ENCODE results near the gene COBL. TPM values are rescaled to one million over a fixed set of nuclear protein-coding genes. Genes with fewer than 3 reads are reported as not detected.

The COBL gene
- total RNA-seq, 1 experiment from 2014 or later: 51.4 TPM

GRCh38 chr7:51123322-51124019 lies 193.1 kb downstream of the COBL start:
- Histone ChIP-seq H3K36me3 (ENCODE audit: low read depth) (no peaks in the 10 kb centered on the region), H4K20me1 (ENCODE audit: insufficient read depth) (no peaks in the 10 kb centered on the region), H3K27ac (peak overlapping the region; percentile 50), H3K4me3 (no peak overlapping the region), H2AFZ (no peak overlapping the region), H3K4me2 (peak overlapping the region; percentile 35), H3K79me2 (ENCODE audit: low read depth) (no peaks in the 10 kb centered on the region), H3K9me3 (ENCODE audit: insufficient read depth, low read depth) (no peaks in the 10 kb centered on the region), H3K4me1 (replicated peaks; ENCODE audit: insufficient read depth) (peaks cover 19% of the 10 kb centered on the region), H3F3A (ENCODE audit: insufficient read depth, low read depth) (peaks cover 25% of the 10 kb centered on the region), H3K9me2 (ENCODE audit: insufficient read depth) (no peaks in the 10 kb centered on the region), H3K27me3 (ENCODE audit: insufficient read depth, low read depth) (no peaks in the 10 kb centered on the region)
- ChIA-PET POLR2A (ENCODE audit: unreplicated experiment) (no interaction called here), CTCF (no interaction called here)
- intact Hi-C loops (cut with micrococcal nuclease; ENCODE audit: unreplicated experiment): loop anchor here (10.0 kb wide), 1 partner anchor 159 kb away; no protein-coding TSS in a partner anchor
- DNase-seq: peak; percentile 90 to 99
- TF ChIP-seq EZH2 (IDR thresholded peaks at IDR 0.05; ENCODE audit: low read depth) (no peak), CTCF (conservative IDR thresholded peaks at IDR 0.05) (no peak)
- no TSS peak for BruUV-seq (replicated peaks)

GRCh38 chr7:51121931-51122425 lies 194.6 kb downstream of the COBL start:
- Histone ChIP-seq H3K79me2 (ENCODE audit: low read depth) (no peaks in the 10 kb centered on the region), H4K20me1 (ENCODE audit: insufficient read depth) (no peaks in the 10 kb centered on the region), H3K27me3 (ENCODE audit: insufficient read depth, low read depth) (no peaks in the 10 kb centered on the region), H3K9me3 (ENCODE audit: insufficient read depth, low read depth) (no peaks in the 10 kb centered on the region), H2AFZ (no peak overlapping the region), H3K9me2 (ENCODE audit: insufficient read depth) (no peaks in the 10 kb centered on the region), H3K27ac (no peak overlapping the region), H3K4me2 (no peak overlapping the region), H3K36me3 (ENCODE audit: low read depth) (no peaks in the 10 kb centered on the region), H3K4me1 (replicated peaks; ENCODE audit: insufficient read depth) (peaks cover 19% of the 10 kb centered on the region), H3K4me3 (no peak overlapping the region), H3F3A (ENCODE audit: insufficient read depth, low read depth) (peaks cover 25% of the 10 kb centered on the region)
- ChIA-PET POLR2A (ENCODE audit: unreplicated experiment) (no interaction called here), CTCF (interaction anchor here (0.9 kb wide), 1 partner anchor 19 kb away, joined by 6 read pairs; no protein-coding TSS in a partner anchor)
- TF ChIP-seq CTCF (conservative IDR thresholded peaks at IDR 0.05) (no peak), EZH2 (IDR thresholded peaks at IDR 0.05; ENCODE audit: low read depth) (no peak)
- intact Hi-C loops (cut with micrococcal nuclease; ENCODE audit: unreplicated experiment): loop anchor here (10.0 kb wide), 1 partner anchor 157 kb away; no protein-coding TSS in a partner anchor
- no TSS peak for BruUV-seq (replicated peaks)
- DNase-seq: no peak

GRCh38 chr7:51121036-51121790 lies 195.4 kb downstream of the COBL start:
- POLR2A ChIA-PET (ENCODE audit: unreplicated experiment): no interaction called here
- no peaks in the 10 kb centered on the region; the same call in 1 of the 2 replicates for H3K36me3 ChIP-seq (ENCODE audit: low read depth)
- H3K79me2 ChIP-seq (ENCODE audit: low read depth): no peaks in the 10 kb centered on the region
- no peak overlapping the region for H3K4me2 ChIP-seq
- TF ChIP-seq CTCF (conservative IDR thresholded peaks at IDR 0.05): no peak
- TF ChIP-seq EZH2 (IDR thresholded peaks at IDR 0.05; ENCODE audit: low read depth): no peak
- H3K4me3 ChIP-seq: no peak overlapping the region
- intact Hi-C loops (cut with micrococcal nuclease; ENCODE audit: unreplicated experiment): loop anchor here (10.0 kb wide), 1 partner anchor 156 kb away; no protein-coding TSS in a partner anchor
- BruUV-seq (replicated peaks): no TSS peak
- CTCF ChIA-PET: interaction anchor here (0.9 kb wide), 1 partner anchor 20 kb away, joined by 6 read pairs; no protein-coding TSS in a partner anchor
- H4K20me1 ChIP-seq (ENCODE audit: insufficient read depth): no peaks in the 10 kb centered on the region
- no peaks in the 10 kb centered on the region for H3K27me3 ChIP-seq (ENCODE audit: insufficient read depth, low read depth)
- peaks cover 25% of the 10 kb centered on the region for H3F3A ChIP-seq (ENCODE audit: insufficient read depth, low read depth)
- peaks cover 3% of the 10 kb centered on the region for H3K9me3 ChIP-seq (ENCODE audit: insufficient read depth, low read depth)
- no peak for DNase-seq
- H3K4me1 ChIP-seq (replicated peaks; ENCODE audit: insufficient read depth): peaks cover 19% of the 10 kb centered on the region
- no peaks in the 10 kb centered on the region for H3K9me2 ChIP-seq (ENCODE audit: insufficient read depth)
- H2AFZ ChIP-seq: no peak overlapping the region
- H3K27ac ChIP-seq: no peak overlapping the region
